Stimulated activated CD4-positive, alpha-beta T cell treated with anti-CD3 and anti-CD28 coated beads, Interleukin-4, amount 100 ng/mL, for 1 hour (primary cell): ENCODE measurements around the gene WIPI1.
"Not testable (repeated sequence)": the region's sequence is repeated elsewhere in the genome, so short reads cannot be mapped to it uniquely, and the experiment has no call there.

Experiments used
- DNase-seq: peaks from one replicate; pipeline ENCODE4 v3.0.0-alpha.2; 2020

Gene WIPI1, protein sequence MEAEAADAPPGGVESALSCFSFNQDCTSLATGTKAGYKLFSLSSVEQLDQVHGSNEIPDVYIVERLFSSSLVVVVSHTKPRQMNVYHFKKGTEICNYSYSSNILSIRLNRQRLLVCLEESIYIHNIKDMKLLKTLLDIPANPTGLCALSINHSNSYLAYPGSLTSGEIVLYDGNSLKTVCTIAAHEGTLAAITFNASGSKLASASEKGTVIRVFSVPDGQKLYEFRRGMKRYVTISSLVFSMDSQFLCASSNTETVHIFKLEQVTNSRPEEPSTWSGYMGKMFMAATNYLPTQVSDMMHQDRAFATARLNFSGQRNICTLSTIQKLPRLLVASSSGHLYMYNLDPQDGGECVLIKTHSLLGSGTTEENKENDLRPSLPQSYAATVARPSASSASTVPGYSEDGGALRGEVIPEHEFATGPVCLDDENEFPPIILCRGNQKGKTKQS

GRCh38 chr17:68457168-68457538 lies at the start of gene WIPI1:
Gene WIPI1, minus strand, starts transcription at chr17:68457496. Its CDS starts 75 bp downstream, at chr17:68457421.
- DNase-seq: no peak

DNA sequence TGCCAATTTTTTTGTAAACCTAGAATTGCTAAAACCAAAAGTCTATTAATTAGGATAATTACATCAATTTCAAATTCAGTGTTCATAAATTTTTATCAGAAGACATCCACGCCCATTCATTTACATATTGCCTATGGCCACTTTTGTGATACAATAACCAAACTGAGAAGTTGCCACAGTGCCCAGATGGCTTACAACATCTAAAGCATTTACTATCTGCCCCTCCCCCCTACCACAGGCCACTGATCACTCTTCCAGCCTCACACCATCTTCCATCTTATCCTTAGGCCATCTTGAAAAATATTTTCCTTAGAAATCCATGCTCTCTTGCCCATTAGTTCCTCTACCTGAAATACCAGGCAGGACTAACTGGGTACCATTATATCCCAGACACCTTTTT lies 48.7 kb upstream of the WIPI1 start:
- no peak for DNase-seq

DNA sequence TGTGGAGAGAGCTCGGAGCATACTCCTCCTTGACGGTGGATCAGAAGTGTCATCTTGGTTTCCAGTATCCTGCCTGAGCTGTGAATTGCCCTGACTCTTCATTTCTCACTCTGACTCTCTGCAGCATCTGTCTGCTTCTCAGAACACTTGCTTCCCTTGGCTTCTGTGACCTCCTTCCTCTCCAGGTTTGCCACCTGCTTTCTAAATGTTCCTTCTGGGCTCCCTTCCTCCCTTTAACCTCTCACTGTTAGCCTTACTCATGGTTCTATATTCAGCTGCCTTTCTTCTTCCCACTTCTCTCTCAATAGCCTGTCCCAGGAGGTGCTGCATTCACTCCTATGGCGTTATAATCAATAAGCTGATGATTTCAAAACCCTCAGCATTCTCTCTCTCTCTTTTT lies 43.8 kb upstream of the WIPI1 start:
- no peak for DNase-seq

- no peak for DNase-seq
Measured at GRCh38 chr17:68499587-68499986, 42.3 kb upstream of the WIPI1 start.

- DNase-seq: no peak
Measured at GRCh38 chr17:68498479-68499326, 41.4 kb upstream of the WIPI1 start.

GRCh38 chr17:68497885-68498319 lies 40.6 kb upstream of the WIPI1 start:
- no peak for DNase-seq

DNA sequence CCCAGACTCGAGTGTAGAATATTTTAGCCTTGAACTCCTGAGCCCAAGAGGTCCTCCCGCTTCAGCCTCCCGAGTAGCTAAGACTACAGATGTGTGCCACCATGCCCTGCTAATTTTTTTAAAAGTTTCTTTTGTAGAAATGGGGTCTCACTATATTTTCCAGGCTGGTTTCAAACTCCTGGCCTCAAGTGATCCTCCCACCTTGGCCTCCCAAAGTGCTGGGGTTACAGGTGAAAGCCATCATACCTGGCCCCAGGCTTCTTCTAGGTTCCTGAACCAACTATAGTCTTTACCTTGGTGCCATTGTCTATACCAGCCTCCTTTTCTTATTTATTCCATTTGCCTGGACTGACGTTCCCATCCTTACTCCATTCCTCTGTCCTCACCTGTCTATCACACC lies 37.8 kb upstream of the WIPI1 start:
- no peak for DNase-seq

- not testable (repeated sequence) for DNase-seq
Measured at GRCh38 chr17:68492394-68493054, 35.2 kb upstream of the WIPI1 start.

DNA sequence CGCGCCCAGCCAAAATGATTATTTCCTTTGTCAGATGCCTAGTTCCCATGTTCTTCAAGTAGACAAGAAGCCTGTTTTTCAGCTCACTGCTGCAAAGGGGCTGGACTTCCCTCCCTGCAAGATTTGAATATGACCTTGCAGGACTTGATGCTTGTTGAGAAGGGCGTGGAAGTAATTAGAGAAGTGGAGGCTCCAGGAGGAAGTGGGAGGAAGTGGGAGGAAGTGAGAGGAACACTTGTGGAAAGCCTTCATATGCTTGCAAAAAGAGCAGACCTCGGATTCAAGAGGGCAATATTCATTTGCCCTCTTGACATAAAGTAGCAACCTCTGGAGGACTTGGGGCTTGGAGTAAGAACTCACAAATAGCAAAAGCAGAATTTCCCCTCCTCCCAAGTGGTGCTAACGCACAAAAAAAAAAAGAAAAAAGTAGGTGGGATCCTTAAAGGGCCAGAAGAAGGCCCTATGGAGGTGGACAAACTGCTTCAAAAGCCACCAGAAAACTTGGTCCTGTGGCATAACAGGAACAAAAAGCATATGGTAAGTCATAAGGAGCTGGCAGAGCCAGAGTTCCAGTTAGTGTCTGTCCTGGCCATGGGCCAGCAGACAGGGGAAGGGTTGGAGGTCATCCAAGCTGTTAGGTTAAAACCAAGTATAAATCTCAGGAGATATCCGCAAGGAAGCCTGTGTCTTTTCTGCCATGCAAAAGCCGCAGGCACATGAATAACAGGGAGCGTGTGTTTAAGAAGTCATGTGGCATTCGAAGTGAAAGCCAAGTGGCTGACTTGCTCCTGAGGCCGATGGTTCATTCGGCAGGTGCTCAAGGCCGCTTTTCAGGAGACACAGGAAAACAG lies 34.3 kb upstream of the WIPI1 start:
- DNase-seq: no peak

DNA sequence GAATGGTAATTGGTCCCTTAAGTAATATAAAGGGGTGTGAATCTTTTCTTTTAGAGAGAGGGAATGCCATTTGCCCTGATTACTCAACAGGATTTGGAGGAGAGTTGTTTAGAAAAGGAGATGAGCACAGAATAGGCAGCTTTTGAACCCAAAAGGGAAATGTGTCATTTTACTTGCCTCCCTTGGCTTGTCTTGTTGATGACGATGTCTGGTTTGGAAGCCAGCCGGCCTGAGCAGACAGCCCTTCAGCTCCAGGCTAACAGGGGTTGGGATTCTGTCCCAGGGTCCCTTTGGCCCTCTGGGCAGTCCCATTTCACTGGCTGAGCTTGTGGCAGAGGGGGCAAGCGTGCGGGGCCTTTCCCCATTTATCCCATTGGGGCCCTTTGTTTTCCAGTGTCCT lies 32.6 kb upstream of the WIPI1 start:
- no peak for DNase-seq

- DNase-seq: no peak
Measured at GRCh38 chr17:68484458-68484857, 27.2 kb upstream of the WIPI1 start.

- DNase-seq: no peak
Measured at GRCh38 chr17:68482576-68483041, 25.3 kb upstream of the WIPI1 start.

DNA sequence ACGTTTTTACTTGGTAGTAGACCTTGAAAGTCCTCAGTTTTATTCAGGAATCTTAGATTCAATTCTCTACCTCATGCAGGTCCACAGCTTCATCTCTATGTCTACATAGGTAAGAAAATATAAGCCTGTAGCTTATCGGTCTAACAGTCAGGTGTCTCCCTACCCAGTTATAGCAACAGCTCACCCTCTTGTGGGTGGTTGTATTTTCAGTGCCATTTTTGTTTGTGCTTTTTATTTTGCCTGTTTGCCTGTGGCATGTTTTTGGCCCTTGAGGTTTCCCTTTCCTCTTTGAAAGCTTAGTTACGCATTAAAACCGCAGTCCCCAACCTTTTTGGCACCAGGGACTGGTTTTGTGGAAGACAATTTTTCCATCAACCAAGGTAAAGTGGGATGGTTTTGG lies 23.6 kb upstream of the WIPI1 start:
- DNase-seq: no peak

DNA sequence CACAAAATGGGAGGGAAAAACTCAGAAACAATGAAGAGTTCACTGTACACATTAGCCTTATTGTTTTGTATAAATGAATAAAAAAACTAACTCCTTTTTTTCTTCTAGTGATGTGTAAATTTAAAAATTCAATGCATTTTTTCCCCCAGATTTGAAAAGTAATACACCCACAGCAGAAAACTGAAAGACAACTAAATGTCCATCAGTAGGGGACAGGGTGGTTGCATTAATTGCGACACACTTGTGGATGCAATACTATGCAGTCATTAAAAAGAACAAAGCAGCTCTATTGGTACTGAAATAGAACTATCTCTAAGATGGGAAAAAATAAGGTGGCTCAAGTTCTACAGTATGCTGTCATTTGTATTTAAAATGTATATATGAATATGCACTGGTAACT lies 13.7 kb upstream of the WIPI1 start:
- no peak for DNase-seq

- DNase-seq: no peak
Measured at GRCh38 chr17:68468788-68469187, 11.5 kb upstream of the WIPI1 start.

- DNase-seq: no peak
Measured at GRCh38 chr17:68468334-68468733, 11.0 kb upstream of the WIPI1 start.

DNA sequence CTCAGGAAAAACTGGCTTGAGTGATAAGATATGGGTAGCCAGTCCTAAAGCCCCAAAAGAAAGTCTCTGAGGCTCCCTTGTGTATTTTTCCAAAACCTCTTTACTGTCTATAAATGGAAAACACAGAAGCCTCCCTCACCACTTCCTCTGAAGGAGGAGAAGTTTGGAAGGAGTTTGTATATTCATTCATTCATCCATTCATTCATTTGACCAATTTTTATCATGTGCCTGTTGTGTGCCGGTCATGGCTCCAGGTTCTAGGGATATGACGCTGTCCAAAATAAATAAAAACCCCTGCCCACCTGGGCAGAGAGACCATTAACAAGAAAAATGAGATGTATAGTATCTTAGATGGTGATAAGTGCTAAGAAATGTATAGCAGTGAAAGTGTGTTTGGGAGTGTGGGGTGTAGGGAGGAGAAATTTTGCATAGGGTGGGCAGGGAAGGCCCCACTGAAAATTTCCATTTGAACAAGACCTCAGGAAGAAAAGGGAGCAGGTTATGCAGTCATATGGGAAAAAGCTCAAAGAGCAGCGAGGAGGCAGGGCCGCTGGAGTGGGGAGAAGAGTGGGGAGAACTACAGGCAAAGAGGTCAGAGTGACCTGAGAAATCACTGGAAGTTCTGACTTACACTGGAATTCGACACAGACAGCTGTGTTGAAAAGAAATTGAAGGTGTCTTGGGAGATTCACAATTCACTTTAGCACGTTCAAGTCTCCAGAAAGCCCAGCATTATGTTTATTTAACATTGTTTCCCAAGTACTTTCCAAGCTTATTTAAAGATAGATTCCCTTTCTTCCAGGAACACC lies 6.1 kb upstream of the WIPI1 start:
- no peak for DNase-seq

DNA sequence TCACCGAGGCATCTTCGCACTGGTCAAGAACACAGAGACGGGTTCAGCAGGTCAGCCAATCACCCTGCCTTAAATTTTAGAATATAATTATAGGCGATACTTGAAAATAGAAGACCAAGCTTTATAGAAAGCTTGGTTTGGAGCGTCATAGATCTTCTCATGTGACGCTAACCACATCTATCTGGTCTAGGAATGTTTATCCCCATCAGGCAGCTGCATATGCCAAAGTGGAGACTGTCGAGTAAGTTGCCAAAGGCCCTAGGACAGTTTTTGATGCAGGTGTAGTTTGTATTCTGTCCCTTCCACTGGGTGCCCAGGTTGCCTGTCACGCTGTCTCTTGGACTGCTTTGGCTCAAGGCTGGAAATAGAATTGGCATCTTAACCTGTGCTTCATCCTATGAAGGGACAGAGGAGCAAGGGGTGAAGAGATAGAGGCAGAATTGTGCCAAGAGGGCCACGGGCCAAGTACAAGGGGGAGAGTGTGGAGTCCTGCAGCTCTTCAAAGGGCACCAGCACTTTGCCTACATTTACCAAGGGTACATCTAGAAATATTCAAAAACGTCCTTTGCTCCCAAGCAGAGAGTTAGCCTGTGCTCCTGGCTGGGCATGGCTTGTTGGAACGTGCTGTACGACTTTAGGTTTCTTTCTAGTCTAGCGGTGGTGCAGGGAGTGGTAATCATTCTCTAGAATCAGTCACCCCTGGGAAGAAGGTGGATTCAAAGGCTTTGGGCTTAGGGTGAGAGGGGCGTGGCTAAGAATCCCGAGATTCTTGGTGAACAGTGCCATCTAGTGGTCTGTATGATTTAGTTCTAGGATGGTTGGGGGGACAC lies 5.3 kb upstream of the WIPI1 start:
- peak; percentile 46 for DNase-seq

DNA sequence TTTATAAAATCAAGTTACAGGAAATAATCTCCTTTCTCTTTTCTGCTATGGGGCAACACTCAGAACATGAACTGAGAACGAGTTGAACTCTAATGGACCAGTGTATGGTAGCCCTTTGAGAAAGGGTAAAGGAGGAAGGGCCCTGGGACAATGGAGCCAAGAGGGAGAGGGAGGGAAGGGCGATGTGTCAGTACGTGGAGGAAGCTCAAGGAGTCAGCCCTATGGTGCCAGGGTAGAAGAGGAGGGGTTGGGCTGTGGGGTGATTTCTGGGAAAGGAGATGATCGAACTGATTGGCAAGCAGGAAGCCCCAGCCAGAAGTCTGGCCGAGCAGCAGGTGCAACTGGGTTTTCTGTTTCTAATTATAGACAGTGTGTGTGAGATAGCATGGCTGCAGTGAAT lies 4.3 kb upstream of the WIPI1 start:
- DNase-seq: no peak

GRCh38 chr17:68461122-68461539 lies 3.8 kb upstream of the WIPI1 start:
- no peak for DNase-seq

DNA sequence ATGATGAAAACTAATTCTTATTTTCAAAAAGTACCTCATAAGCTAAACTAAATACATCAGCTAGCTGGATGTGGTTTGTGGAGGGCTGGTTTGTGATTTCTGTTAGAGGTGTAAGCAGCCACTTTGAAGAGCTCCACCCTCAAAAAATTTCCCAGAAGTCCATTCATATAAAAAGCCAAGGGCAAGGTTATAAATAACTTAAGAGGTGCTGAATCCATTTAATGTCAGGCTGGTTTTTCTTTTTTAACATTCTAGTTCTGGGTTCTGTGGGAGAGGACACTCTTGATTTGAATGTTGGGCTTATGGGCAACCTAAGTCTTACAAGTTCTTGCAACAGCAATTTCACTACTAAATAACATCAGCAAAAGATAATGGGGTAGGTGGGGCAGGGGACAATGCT lies 3.4 kb upstream of the WIPI1 start:
- DNase-seq: no peak
